Loucy (cell line): ENCODE results near the gene SLC39A2.

ENCODE experiments used
- EZH2phosphoT487 ChIP-seq: fragments of 200-600 bp; IDR thresholded peaks from 2 replicates; pipeline ENCODE4 v1.6.1; 2018; ENCODE audit warnings: antibody characterized with exemption, mild to moderate bottlenecking, moderate library complexity, borderline replicate concordance
- TF ChIP-seq, protein P1 (sequence below): fragments of 200-600 bp; sonication (generic); conservative IDR thresholded peaks from 2 replicates; pipeline ENCODE4 v1.5.1; 2014; ENCODE audit warnings: mild to moderate bottlenecking, antibody characterized with exemption, low read length

DNA sequence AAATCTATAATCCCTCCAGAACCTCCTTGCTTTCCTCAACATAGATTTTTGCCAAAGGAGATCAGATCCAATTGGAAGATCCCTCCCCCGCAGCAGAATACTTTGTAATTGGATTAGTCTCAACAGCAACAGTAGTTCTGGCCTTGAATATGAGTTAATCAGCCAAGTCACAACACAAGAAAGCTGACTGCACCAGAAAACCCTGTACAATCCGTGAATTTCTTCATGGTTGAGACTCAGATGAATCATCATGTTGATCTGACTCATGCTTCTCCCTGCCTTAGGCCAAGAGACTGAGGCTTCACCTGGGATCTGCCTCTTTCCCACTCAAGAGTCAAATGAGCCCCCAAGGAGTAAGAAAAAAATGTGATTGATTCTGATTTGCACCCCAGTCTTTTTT is 12.3 kb upstream of the SLC39A2 start:
- TF ChIP-seq, protein P1, sequence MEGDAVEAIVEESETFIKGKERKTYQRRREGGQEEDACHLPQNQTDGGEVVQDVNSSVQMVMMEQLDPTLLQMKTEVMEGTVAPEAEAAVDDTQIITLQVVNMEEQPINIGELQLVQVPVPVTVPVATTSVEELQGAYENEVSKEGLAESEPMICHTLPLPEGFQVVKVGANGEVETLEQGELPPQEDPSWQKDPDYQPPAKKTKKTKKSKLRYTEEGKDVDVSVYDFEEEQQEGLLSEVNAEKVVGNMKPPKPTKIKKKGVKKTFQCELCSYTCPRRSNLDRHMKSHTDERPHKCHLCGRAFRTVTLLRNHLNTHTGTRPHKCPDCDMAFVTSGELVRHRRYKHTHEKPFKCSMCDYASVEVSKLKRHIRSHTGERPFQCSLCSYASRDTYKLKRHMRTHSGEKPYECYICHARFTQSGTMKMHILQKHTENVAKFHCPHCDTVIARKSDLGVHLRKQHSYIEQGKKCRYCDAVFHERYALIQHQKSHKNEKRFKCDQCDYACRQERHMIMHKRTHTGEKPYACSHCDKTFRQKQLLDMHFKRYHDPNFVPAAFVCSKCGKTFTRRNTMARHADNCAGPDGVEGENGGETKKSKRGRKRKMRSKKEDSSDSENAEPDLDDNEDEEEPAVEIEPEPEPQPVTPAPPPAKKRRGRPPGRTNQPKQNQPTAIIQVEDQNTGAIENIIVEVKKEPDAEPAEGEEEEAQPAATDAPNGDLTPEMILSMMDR = no peak
- TF ChIP-seq EZH2phosphoT487 = no peak
